Skeletal muscle cell (primary cell): ENCODE results near the gene UBTD1.

Source experiments
- DNase-seq: peaks from one replicate; pipeline ENCODE4 v3.0.0-alpha.2; 2010; ENCODE audit warnings: low read depth
- H3K4me3 ChIP-seq: 2 replicates; pipeline ENCODE4 v1.5.1; 2011; ENCODE audit warnings: low read depth, mild to moderate bottlenecking, control low read depth, low read length, moderate library complexity

UBTD1 gene

DNA sequence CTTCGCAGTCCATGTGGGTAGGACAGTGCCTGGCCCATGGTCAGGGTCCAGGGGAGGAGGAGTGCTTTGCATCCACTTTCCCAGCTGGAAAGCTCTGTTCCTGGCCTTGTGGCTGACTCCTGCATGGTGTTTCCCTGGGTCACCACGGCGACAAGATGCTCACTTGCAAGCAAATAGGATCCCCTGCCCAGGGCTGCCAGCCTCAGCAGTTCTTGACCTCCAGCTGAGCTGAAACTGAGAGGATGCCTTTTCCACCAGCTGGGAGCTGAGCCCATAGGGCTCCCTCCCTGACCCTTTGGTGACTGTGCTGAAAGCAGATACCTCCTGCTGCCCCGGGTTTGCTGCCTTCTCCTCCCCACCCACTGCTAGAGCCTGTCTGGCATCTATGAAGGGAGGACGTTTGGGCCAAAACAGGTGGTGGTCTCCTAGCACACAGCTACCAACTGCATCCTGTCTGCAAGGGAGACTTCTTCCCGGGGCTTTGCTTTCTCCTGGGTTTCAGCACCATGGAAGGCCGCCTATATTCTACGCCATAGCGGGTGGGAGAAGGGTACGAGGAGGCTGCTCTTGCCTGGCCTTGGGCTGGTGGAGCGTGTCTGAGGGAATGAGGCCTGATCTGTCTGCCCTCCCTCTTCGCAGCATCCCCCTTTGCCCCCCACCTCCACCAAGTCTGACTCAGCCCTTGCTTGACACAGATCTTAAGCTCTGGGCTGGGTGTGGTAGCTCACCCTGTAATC is 34.4 kb downstream of the UBTD1 start:
- no peak for DNase-seq
- H3K4me3 ChIP-seq, result no peak overlapping the region

GRCh38 chr10:97533888-97534287 is 35.2 kb downstream of the UBTD1 start:
- DNase-seq, result no peak
- no peak overlapping the region for H3K4me3 ChIP-seq

DNA sequence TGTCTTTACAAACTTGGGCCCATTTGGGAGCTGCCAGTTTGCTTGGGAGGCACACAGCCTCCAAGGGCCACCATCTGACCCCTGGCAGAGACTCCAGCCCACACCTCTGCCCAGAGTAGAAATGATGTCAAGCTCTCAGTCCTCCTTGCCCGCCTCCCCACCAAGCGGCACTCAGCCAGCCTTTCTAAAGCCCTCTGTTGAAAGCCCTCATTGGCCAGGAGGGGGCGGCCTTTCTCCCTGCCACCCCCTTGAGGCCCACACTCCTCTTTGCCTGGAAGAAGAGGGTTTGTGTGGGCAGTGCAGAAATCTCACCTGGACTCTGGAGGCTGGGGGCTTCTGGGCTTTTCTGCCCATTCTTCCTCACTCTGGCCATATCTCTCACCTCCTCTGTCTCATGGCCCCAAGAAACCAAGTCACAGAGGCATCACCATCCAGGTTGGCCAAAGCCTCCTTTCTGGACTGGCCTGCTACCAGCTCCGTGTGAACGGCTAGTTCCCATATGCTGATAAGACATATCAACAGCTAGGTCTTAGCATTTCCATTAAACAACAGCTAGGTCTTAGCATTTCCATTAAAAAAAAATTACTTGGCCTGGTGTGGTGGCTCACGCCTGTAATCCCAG is 36.1 kb downstream of the UBTD1 start:
- H3K4me3 ChIP-seq, result no peak overlapping the region
- DNase-seq, result no peak

- DNase-seq, result no peak
- no peak overlapping the region for H3K4me3 ChIP-seq
Measured at GRCh38 chr10:97537186-97537869, 38.6 kb downstream of the UBTD1 start.

DNA sequence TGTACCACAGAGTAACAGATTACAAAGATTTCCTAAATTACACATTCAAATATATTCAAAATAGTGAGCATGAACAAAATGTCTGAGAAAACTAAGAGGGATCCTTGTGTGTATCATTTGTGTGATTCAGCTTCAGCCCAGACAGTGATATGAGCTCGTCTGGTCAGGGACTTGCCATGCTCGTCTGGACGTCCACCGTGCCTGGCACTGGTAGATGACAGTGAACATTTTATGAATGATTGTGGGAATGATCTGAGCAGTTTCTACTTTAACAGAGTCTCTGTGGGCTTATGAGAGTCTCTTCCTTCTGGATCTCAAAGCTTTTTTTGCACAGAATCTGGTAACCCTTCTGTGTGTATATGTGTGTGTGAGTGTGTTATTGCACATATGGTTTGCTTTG is 39.7 kb downstream of the UBTD1 start:
- no peak for DNase-seq
- no peak overlapping the region for H3K4me3 ChIP-seq

DNA sequence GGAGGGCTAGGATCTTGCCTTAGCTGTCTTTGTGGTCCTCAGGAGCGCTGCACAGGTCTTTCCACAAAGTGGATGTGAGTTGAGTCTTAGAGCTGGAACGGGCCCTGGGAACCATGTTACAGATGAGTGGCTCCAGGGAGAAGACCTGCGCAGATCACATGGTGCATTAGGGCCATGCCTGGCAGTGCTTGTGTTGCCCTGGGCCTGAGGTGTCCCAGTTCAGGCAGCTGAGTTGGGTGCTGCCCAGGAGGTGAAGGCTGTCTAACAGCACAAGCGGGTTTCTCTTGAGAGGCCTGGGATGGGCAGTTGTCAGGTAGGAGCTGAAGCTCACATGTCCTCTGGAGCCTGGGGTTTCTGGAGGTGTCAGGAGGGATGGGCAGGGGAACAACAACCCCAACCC is 40.1 kb downstream of the UBTD1 start:
- DNase-seq, result no peak
- no peak overlapping the region for H3K4me3 ChIP-seq

GRCh38 chr10:97539523-97540200 is 40.9 kb downstream of the UBTD1 start:
- no peak overlapping the region for H3K4me3 ChIP-seq
- peak; percentile 80 for DNase-seq

GRCh38 chr10:97540669-97541500 is 42.2 kb downstream of the UBTD1 start:
- H3K4me3 ChIP-seq, result no peak overlapping the region
- DNase-seq, result no peak

DNA sequence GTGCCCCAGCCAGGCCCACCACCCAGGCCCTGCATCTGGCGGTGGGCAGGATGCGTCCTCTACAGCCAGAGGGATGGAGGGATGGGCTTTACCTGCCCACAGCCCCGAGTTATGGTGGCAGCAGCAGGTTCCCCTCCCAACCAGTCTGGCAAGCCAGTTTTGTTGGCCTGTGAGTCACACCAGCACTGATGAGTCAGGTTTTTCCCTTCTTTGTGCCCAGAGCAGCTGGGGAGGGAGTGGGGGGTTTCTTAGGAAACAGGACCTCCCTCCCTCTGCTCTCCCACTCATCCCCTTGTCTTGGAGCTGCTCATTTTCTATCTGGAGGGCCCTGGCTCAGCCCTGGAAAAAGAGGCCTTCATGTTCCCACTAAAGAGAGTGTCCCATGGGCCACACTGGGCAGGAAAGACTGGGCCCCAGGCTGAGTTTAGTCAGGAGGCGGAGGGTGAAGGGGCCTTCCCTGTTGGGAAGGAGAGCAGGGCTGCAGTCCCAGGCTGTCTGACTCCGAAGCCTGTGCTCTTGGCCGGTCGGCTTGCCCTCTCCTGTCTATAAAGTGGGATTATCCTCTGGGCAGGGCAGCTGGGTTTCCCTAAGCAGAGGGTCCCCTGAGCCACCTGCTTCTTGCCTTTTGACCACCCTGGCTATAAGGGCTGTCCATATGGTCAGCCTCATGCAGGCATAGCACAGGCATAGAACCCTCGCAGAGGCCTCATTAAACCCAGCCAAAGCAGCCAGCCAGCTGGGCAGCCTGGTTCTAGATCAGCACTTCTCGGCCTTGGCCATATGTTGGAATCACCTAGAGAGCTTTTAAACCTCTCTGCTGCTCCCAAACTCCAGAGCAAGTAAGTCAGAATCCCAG is 43.7 kb downstream of the UBTD1 start:
- no peak overlapping the region for H3K4me3 ChIP-seq
- peak; percentile 95 for DNase-seq

DNA sequence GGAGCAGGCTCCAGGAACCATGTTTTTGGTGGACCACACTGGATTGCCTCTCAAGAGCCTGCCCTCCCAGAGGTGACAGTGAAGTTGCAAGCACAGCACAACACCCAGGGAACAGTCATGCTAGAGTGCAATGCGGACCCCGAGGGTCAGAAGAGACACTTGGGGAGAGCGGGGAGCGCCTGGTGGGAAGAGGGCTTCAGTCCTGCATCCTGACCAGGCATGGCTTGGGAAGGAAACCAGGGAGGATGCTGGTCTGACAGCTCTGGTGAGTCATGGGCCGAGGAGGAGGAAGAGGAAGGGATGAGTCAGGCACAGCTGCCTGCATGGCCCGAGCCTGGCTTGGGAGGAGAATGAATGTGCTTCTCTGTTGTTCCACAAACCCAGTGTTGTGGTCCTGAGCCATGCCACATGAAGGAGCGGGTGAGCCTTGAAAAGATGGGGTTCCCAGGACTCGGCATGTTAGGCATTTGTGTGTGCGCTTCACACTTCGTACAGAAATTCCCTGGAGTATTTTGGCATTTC is 44.4 kb downstream of the UBTD1 start:
- no peak overlapping the region for H3K4me3 ChIP-seq
- DNase-seq, result peak; percentile 96

GRCh38 chr10:97546456-97547270 is 47.9 kb downstream of the UBTD1 start:
- H3K4me3 ChIP-seq, result no peak overlapping the region
- DNase-seq, result no peak

DNA sequence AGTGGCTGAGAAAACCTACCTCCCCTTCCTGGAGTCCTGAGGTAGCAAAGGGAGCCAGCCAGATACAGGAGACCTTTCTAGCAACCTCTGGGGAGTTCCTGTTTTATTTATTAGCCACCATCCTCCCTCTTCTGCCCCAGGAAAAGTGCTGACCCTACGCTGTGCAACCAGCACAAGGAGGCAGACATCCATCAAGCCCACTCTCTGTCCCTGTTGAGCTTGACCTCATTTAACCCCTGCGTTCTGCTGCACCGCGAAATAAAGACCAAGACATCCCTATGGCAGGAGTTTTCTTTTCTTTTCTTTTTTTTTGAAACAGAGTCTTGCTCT is 48.5 kb downstream of the UBTD1 start:
- no peak for DNase-seq
- no peak overlapping the region for H3K4me3 ChIP-seq

GRCh38 chr10:97547962-97548361 is 49.2 kb downstream of the UBTD1 start:
- no peak for DNase-seq
- H3K4me3 ChIP-seq, result no peak overlapping the region

GRCh38 chr10:97548828-97549455 is 50.2 kb downstream of the UBTD1 start:
- no peak for DNase-seq

DNA sequence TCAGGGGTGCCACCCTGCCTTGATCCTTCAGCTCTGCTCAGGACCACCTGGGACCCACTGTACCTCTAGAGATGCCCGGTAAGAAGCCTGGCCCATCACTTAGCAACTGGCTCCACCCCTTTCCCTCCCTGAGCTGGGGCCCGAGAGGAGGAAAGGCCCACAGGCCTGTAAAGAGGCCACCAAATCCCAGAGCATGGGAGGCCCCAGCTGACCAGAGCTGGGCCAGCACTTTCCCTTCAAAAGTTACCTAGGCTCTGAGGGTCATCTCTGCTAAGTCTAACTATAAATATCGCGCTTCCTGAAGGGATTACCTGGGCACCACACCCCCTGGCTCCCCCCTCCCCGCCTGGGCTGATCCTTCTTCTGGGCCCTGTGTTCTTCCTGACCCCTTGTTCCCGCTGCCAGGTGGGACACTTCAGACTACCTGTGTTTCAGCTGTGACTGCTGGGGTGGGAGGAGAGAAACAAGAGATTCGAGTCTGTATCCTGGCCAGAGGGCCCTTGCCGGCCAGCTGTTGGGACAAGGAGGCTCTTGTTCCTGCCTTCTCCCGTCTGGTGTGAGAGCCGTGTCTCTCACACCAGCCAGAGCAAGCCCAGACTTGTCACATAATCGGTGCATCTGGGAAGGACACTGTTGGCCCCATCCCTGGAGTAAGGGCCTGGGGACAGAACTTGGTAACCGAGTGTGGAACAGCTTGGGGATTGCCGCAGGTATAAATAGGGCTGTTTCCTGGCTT is 51.0 kb downstream of the UBTD1 start:
- DNase-seq, result no peak
- H3K4me3 ChIP-seq, result no peak overlapping the region

More at GRCh38 chr10:97548828-97549455, 50.2 kb downstream of the UBTD1 start:
- no peak overlapping the region for H3K4me3 ChIP-seq

DNA sequence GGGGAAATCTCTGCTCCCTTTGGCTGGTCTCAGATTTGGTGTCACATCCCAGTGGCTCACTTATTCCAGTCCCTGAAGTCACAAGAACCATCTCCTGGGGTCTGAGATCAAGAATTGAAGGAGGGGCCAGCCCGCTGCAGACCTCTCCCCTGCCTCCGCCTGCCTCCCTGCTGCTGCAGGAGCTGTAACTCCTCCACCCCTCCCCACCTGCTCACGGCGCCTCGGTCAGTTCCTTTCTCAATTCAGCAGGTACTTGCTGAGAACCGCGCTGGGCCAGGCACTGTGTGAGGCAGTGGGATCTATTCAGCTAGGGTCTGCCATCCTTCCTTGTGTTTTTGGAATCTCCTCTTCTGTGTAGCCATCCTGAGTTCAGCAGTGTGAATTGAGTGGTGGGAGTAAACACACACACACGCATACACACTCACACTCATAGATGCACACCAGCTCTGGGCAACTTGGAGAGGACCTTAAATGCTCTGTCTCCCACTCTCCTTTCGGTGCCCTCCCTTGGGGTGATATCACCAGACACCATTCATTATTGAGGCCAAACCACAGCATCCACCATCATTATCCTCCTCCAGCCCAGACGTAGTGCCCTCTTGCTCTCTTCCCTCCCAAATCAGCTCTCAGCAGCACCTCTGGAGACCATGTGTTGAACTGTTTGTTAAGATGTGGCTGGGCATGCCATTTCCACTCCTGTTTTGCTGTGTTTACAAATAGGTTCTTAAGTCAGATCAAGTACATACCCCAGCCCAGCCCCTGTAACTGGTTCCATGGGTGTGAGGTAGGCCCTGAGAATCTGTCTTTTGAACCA is 51.8 kb downstream of the UBTD1 start:
- no peak for DNase-seq
- H3K4me3 ChIP-seq, result no peak overlapping the region
